Measurements from ENCODE around the gene ARHGEF25.

GRCh38 chr12:57606399-57606798 lies 4.8 kb upstream of the ARHGEF25 start:
- TF ChIP-seq, protein P1, sequence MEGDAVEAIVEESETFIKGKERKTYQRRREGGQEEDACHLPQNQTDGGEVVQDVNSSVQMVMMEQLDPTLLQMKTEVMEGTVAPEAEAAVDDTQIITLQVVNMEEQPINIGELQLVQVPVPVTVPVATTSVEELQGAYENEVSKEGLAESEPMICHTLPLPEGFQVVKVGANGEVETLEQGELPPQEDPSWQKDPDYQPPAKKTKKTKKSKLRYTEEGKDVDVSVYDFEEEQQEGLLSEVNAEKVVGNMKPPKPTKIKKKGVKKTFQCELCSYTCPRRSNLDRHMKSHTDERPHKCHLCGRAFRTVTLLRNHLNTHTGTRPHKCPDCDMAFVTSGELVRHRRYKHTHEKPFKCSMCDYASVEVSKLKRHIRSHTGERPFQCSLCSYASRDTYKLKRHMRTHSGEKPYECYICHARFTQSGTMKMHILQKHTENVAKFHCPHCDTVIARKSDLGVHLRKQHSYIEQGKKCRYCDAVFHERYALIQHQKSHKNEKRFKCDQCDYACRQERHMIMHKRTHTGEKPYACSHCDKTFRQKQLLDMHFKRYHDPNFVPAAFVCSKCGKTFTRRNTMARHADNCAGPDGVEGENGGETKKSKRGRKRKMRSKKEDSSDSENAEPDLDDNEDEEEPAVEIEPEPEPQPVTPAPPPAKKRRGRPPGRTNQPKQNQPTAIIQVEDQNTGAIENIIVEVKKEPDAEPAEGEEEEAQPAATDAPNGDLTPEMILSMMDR (conservative IDR thresholded peaks at IDR 0.05; ENCODE audit: low read depth, low read length), result no peak
- TF ChIP-seq EZH2 (IDR thresholded peaks at IDR 0.05; ENCODE audit: borderline replicate concordance, low read depth, low read length, poor library complexity, severe bottlenecking), result no peak
